HEK293 (cell line): Measurements from ENCODE around the gene ZNF311.

Source experiments
- FEZF1 ChIP-seq: fragments of 450-650 bp; formaldehyde crosslinking; IDR thresholded peaks from 2 replicates; pipeline ENCODE4 v1.5.1; 2016; ENCODE audit warnings: missing biosample characterization, missing genetic modification characterization
- KLF7 ChIP-seq: fragments of 450-650 bp; formaldehyde crosslinking; IDR thresholded peaks from 2 replicates; pipeline ENCODE4 v1.5.1; 2016; ENCODE audit warnings: missing biosample characterization, missing genetic modification characterization, borderline replicate concordance
- KLF8 ChIP-seq: fragments of 450-650 bp; formaldehyde crosslinking; IDR thresholded peaks from 2 replicates; pipeline ENCODE4 v1.5.1; 2016; ENCODE audit warnings: missing biosample characterization, missing genetic modification characterization
- SP2 ChIP-seq: fragments of 450-650 bp; formaldehyde crosslinking; IDR thresholded peaks from 2 replicates; pipeline ENCODE4 v1.5.1; 2016; ENCODE audit warnings: missing biosample characterization, missing genetic modification characterization
- SP3 ChIP-seq: fragments of 450-650 bp; formaldehyde crosslinking; IDR thresholded peaks from 2 replicates; pipeline ENCODE4 v1.5.1; 2016; ENCODE audit warnings: missing biosample characterization, missing genetic modification characterization
- SP7 ChIP-seq: fragments of 450-650 bp; formaldehyde crosslinking; IDR thresholded peaks from 2 replicates; pipeline ENCODE4 v1.5.1; 2016; ENCODE audit warnings: missing biosample characterization, missing genetic modification characterization
- TRIM28 ChIP-seq: IDR thresholded peaks from 2 replicates; pipeline ENCODE4 v1.6.1; 2011; ENCODE audit warnings: low read length, control low read depth, borderline replicate concordance
- ZBTB1 ChIP-seq: fragments of 450-650 bp; formaldehyde crosslinking; IDR thresholded peaks from 2 replicates; pipeline ENCODE4 v1.5.1; 2016; ENCODE audit warnings: missing biosample characterization, missing genetic modification characterization
- ZFHX2 ChIP-seq: fragments of 450-650 bp; formaldehyde crosslinking; conservative IDR thresholded peaks from 2 replicates; pipeline ENCODE4 v1.5.1; 2016; ENCODE audit warnings: missing biosample characterization, missing genetic modification characterization
- ZIC2 ChIP-seq: fragments of 450-650 bp; formaldehyde crosslinking; IDR thresholded peaks from 2 replicates; pipeline ENCODE4 v1.5.1; 2016; ENCODE audit warnings: missing biosample characterization, missing genetic modification characterization
- ZNF121 ChIP-seq: fragments of 450-650 bp; formaldehyde crosslinking; IDR thresholded peaks from 2 replicates; pipeline ENCODE4 v1.5.1; 2016; ENCODE audit warnings: missing biosample characterization, missing genetic modification characterization
- ZNF18 ChIP-seq: fragments of 450-650 bp; formaldehyde crosslinking; IDR thresholded peaks from 2 replicates; pipeline ENCODE4 v1.5.1; 2016; ENCODE audit warnings: missing biosample characterization, missing genetic modification characterization
- ZNF274 ChIP-seq, 2 experiments: fragments of 200-500 bp in 1 of 2; fragments of 450-650 bp in 1 of 2; sonication (Bioruptor generic) in 1 of 2; formaldehyde crosslinking in 1 of 2; IDR thresholded peaks; 2 replicates each; pipeline versions ENCODE4 v1.5.1 to v1.6.1; 2014 to 2016; ENCODE audit warnings: borderline replicate concordance in 1 of 2, inconsistent platforms in 1 of 2, low read length in 1 of 2, missing biosample characterization in 1 of 2, missing genetic modification characterization in 1 of 2
- ZNF366 ChIP-seq: fragments of 450-650 bp; formaldehyde crosslinking; conservative IDR thresholded peaks from 2 replicates; pipeline ENCODE4 v1.5.1; 2016; ENCODE audit warnings: missing biosample characterization, missing genetic modification characterization
- ZNF48 ChIP-seq: fragments of 450-650 bp; formaldehyde crosslinking; IDR thresholded peaks from 2 replicates; pipeline ENCODE4 v1.5.1; 2016; ENCODE audit warnings: missing biosample characterization, missing genetic modification characterization
- ZNF518A ChIP-seq: fragments of 450-650 bp; formaldehyde crosslinking; conservative IDR thresholded peaks from 2 replicates; pipeline ENCODE4 v1.5.1; 2016; ENCODE audit warnings: low read depth, missing biosample characterization, missing genetic modification characterization
- ZNF596 ChIP-seq: fragments of 450-650 bp; IDR thresholded peaks from 2 replicates; pipeline ENCODE4 v1.5.0; 2018; ENCODE audit warnings: missing biosample characterization, mild to moderate bottlenecking, missing genetic modification characterization, moderate library complexity
- ZNF660 ChIP-seq: fragments of 450-650 bp; IDR thresholded peaks from 2 replicates; pipeline ENCODE4 v1.5.1; 2018; ENCODE audit warnings: missing biosample characterization, mild to moderate bottlenecking, missing genetic modification characterization
- ZNF664 ChIP-seq: fragments of 450-650 bp; formaldehyde crosslinking; IDR thresholded peaks from 2 replicates; pipeline ENCODE4 v1.5.1; 2016; ENCODE audit warnings: missing biosample characterization, missing genetic modification characterization
- ZNF701 ChIP-seq: fragments of 450-650 bp; formaldehyde crosslinking; IDR thresholded peaks from 2 replicates; pipeline ENCODE4 v1.5.1; 2016; ENCODE audit warnings: missing biosample characterization, missing genetic modification characterization
- TF ChIP-seq, protein P1 (sequence below): fragments of 450-650 bp; formaldehyde crosslinking; IDR thresholded peaks from 2 replicates; pipeline ENCODE4 v1.5.1; 2016; ENCODE audit warnings: missing biosample characterization, missing genetic modification characterization
- TF ChIP-seq, protein P2 (sequence below): fragments of 450-650 bp; formaldehyde crosslinking; IDR thresholded peaks from 2 replicates; pipeline ENCODE4 v1.5.1; 2016; ENCODE audit warnings: missing biosample characterization, missing genetic modification characterization
- TF ChIP-seq, protein P3 (sequence below): fragments of 450-650 bp; formaldehyde crosslinking; IDR thresholded peaks from 2 replicates; pipeline ENCODE4 v1.5.1; 2016; ENCODE audit warnings: missing biosample characterization, missing genetic modification characterization
- TF ChIP-seq, protein P4 (sequence below): fragments of 450-650 bp; formaldehyde crosslinking; IDR thresholded peaks from 2 replicates; pipeline ENCODE4 v1.5.1; 2016; ENCODE audit warnings: missing biosample characterization, missing genetic modification characterization

Gene ZNF311

GRCh38 chr6:28985462-28986164, 19.5 kb downstream of the ZNF311 start (continued):
- TF ChIP-seq, protein P1, sequence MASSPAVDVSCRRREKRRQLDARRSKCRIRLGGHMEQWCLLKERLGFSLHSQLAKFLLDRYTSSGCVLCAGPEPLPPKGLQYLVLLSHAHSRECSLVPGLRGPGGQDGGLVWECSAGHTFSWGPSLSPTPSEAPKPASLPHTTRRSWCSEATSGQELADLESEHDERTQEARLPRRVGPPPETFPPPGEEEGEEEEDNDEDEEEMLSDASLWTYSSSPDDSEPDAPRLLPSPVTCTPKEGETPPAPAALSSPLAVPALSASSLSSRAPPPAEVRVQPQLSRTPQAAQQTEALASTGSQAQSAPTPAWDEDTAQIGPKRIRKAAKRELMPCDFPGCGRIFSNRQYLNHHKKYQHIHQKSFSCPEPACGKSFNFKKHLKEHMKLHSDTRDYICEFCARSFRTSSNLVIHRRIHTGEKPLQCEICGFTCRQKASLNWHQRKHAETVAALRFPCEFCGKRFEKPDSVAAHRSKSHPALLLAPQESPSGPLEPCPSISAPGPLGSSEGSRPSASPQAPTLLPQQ = no peak
- TF ChIP-seq ZNF518A (tag by site-specific recombination) (0 out of 2 replicates have a peak, but pooled peaks have one; percentile 18), KLF8 (tag by site-specific recombination) (peak; percentile 51), ZNF660 (tag by site-specific recombination) (peak; percentile 77), TRIM28 (peak; percentile 57; the same call in 1 of the 2 replicates), ZNF274 (IDR thresholded peaks at IDR 0.05; ENCODE audit: low read length) (no peak), ZNF274 (tag by site-specific recombination; IDR thresholded peaks at IDR 0.05; ENCODE audit: borderline replicate concordance) (no peak), ZNF596 (no peak), ZIC2 (tag by site-specific recombination) (no peak), ZNF18 (tag by site-specific recombination) (no peak), ZNF48 (tag by site-specific recombination) (no peak), ZFHX2 (peak; percentile 40), SP2 (peak; percentile 47), ZNF366 (0 out of 2 replicates have a peak, but pooled peaks have one; percentile 36), ZNF701 (tag by site-specific recombination) (no peak), ZNF664 (tag by site-specific recombination) (no peak), KLF7 (tag by site-specific recombination) (no peak; the same call in 1 of the 2 replicates), FEZF1 (tag by site-specific recombination) (no peak), SP3 (tag by site-specific recombination) (peak; percentile 24; the same call in 1 of the 2 replicates), SP7 (tag by site-specific recombination) (peak; percentile 65), ZNF121 (tag by site-specific recombination) (0 out of 2 replicates have a peak, but pooled peaks have one; percentile 41), ZBTB1 (tag by site-specific recombination) (no peak)
- TF ChIP-seq, protein P2, sequence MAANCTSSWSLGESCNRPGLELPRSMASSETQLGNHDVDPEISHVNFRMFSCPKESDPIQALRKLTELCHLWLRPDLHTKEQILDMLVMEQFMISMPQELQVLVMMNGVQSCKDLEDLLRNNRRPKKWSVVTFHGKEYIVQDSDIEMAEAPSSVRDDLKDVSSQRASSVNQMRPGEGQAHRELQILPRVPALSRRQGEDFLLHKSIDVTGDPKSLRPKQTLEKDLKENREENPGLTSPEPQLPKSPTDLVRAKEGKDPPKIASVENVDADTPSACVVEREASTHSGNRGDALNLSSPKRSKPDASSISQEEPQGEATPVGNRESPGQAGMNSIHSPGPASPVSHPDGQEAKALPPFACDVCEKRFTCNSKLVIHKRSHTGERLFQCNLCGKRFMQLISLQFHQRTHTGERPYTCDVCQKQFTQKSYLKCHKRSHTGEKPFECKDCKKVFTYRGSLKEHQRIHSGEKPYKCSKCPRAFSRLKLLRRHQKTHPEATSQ (tag by site-specific recombination) = no peak
- TF ChIP-seq, protein P3, sequence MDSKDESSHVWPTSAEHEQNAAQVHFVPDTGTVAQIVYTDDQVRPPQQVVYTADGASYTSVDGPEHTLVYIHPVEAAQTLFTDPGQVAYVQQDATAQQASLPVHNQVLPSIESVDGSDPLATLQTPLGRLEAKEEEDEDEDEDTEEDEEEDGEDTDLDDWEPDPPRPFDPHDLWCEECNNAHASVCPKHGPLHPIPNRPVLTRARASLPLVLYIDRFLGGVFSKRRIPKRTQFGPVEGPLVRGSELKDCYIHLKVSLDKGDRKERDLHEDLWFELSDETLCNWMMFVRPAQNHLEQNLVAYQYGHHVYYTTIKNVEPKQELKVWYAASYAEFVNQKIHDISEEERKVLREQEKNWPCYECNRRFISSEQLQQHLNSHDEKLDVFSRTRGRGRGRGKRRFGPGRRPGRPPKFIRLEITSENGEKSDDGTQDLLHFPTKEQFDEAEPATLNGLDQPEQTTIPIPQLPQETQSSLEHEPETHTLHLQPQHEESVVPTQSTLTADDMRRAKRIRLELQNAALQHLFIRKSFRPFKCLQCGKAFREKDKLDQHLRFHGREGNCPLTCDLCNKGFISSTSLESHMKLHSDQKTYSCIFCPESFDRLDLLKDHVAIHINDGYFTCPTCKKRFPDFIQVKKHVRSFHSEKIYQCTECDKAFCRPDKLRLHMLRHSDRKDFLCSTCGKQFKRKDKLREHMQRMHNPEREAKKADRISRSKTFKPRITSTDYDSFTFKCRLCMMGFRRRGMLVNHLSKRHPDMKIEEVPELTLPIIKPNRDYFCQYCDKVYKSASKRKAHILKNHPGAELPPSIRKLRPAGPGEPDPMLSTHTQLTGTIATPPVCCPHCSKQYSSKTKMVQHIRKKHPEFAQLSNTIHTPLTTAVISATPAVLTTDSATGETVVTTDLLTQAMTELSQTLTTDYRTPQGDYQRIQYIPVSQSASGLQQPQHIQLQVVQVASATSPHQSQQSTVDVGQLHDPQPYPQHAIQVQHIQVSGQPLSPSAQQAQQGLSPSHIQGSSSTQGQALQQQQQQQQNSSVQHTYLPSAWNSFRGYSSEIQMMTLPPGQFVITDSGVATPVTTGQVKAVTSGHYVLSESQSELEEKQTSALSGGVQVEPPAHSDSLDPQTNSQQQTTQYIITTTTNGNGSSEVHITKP (tag by site-specific recombination) = peak; percentile 77
- TF ChIP-seq, protein P4, sequence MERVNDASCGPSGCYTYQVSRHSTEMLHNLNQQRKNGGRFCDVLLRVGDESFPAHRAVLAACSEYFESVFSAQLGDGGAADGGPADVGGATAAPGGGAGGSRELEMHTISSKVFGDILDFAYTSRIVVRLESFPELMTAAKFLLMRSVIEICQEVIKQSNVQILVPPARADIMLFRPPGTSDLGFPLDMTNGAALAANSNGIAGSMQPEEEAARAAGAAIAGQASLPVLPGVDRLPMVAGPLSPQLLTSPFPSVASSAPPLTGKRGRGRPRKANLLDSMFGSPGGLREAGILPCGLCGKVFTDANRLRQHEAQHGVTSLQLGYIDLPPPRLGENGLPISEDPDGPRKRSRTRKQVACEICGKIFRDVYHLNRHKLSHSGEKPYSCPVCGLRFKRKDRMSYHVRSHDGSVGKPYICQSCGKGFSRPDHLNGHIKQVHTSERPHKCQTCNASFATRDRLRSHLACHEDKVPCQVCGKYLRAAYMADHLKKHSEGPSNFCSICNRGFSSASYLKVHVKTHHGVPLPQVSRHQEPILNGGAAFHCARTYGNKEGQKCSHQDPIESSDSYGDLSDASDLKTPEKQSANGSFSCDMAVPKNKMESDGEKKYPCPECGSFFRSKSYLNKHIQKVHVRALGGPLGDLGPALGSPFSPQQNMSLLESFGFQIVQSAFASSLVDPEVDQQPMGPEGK (tag by site-specific recombination) = peak; percentile 57
